ENCODE results near the gene SLC11A1.

The SLC11A1 gene, protein sequence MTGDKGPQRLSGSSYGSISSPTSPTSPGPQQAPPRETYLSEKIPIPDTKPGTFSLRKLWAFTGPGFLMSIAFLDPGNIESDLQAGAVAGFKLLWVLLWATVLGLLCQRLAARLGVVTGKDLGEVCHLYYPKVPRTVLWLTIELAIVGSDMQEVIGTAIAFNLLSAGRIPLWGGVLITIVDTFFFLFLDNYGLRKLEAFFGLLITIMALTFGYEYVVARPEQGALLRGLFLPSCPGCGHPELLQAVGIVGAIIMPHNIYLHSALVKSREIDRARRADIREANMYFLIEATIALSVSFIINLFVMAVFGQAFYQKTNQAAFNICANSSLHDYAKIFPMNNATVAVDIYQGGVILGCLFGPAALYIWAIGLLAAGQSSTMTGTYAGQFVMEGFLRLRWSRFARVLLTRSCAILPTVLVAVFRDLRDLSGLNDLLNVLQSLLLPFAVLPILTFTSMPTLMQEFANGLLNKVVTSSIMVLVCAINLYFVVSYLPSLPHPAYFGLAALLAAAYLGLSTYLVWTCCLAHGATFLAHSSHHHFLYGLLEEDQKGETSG

DNA sequence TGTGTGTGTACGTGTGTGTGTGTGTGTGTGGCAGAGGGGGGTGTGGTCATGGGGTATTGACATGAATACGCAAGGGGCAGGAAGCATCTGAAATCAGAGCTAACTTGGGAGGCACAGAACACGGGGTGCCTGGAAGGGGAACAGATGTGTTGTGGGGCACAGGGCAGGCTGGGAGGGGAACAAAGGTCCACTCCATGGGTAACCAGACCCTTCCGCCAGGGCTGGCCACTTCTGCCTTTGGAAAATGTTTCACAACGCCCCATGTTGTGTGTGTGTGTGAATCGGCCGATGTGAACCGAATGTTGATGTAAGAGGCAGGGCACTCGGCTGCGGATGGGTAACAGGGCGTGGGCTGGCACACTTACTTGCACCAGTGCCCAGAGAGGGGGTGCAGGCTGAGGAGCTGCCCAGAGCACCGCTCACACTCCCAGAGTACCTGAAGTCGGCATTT, at the start of gene SLC11A1:
TSS of gene SLC11A1 (plus strand) at position 358 of the 451 bp plus-strand sequence. CDS start 96 bp downstream, outside the sequence.
- no peak for DNase-seq

DNA sequence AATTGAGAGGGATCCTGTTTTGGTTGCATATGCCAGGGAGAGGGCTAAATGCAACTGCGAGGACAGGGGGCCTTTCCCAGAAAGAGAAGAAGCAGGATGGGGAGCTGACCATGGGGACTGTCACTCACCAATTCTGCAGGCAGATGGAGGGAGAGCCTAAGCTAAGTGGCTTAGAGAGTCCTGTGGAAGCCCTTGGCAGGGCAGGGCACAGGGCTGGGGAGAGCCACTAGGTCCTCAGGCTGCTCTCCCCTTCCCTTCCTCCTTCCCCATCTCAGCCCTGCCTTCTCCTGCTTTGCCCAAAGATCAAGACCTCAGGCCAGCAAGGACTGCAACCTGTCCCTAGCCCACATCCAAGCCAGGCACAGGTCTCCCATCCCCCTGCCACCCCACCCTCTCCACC, 49.8 kb upstream of the SLC11A1 start:
- no peak for DNase-seq

DNA sequence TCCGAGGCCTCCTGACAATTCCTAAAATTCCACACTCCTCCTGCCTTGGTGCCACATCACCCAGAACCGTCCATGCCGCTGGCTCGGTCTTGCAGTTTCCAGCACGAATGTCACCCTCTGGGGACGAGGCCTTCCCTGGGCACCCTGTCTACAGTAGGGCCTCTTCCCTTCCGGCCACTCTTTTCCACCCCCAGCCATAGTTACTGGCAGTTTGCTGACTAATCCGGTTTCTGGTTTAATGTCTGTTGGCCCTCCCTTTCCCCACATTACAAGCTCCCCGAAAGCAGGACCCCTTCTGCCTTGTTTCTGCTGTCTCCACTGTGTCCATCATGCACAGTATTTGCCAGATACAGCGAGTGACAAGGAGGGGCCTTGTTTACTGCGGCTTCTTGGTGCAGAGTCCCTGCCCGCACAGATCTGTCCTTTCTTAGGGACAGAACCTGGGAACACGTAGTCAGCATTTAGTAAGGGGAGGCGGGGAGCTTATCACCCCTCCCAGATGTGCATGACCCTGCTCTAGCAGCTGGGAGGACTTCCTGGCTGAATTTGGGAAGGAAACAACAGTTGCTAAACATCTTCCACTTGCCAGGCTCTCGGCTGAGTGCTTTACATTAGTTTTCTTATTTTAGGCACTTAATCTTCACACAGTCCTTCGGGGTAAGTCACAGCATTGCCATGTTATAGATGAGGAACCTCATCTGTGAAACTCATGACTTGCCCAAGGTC, 49.0 kb upstream of the SLC11A1 start:
- DNase-seq = no peak

DNA sequence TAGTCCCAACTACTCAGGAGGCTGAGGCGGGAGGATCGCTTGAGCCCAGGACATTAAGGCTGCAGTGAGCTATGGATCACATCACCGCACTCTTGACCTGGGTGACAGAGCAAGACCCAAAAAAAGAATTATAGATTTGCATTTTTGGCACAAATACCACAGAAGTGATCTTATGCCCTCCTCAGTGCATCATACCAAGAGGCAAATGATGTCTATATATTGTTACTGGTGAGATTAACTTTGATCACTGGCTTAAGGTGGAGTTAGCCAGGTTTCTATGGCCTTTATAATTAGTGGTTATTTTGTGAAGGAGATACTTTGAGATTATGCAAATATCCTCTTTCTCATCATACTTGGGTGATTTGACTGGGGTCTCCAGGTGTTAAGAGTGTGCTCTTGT, 47.5 kb upstream of the SLC11A1 start:
- DNase-seq = no peak

DNA sequence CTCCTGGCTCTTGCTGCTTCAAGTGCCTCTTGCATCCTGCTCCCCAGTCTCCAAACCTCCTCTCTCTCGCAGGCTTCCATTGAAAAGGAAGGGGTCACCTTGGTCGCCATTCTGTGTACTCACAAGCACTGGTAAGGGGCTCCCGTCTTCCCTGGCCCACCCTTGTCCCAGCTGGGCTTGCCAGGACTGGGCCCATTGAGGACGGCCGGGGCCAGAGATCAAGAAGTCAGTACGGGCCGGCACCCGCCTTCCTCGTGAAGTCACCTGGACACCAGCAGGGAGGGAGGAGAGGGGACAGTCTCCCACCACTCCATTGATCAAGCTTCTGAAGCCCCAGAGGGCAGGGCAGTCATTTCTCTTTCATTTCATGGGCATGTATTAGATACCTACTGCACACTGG, 41.4 kb upstream of the SLC11A1 start:
- no peak for DNase-seq

DNA sequence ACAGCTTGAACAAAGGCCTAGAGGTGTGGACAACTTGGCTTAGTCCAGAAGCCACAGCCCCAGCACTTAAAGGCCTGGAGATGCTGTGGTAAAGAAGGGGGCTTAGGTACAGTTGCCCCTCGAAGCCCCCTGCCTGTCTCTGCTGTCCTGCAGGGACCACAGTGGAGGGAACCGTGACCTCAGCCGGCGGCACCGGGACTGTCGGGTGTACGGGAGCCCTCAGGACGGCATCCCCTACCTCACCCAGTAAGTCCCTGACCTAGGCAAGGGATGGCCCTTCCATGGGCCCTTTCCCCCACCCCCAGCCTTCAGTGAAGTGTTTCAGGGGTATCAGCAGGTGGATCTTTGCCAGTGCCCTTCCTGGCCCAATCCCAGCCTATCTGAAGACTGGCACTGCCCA, 40.7 kb upstream of the SLC11A1 start:
- no peak for DNase-seq

DNA sequence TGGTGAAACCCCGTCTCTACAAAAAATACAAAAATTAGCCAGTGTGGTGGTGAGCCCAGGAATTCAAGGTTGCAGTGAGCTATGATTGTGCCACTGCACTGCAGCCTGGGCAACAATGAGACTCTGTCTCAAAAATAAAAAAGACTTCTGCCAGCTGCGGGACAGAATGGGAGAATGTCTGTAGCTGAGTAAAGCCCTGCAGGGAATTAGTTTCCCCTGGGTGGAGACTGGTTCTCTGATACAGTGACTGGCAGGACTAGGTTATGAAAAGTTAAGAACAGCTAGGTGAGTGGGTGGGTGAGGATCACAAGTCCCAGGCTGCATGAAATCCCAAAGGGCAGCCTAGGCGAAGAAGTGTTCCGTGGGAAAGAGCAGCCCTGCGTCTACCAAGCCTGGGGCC, 39.2 kb upstream of the SLC11A1 start:
- no peak for DNase-seq

DNA sequence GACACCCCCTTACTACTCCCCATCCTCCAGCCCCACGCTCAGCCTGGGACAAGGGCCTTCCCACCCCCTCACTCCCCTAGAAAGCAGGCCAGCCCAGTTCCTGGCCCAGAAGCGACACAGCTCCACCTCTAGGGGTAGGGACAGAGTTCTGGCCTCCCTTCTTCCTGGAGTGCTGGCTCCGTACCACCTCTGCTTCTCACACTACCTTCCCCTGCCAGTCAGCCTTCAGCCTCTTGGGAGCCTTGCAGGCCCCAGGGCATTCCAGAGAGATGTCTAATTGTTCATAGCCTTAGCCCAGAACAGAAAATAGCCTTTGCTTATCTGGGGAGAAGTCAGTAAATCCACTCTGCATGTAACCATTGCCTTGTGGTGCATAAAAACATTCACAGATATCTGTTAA, 38.5 kb upstream of the SLC11A1 start:
- DNase-seq = no peak

DNA sequence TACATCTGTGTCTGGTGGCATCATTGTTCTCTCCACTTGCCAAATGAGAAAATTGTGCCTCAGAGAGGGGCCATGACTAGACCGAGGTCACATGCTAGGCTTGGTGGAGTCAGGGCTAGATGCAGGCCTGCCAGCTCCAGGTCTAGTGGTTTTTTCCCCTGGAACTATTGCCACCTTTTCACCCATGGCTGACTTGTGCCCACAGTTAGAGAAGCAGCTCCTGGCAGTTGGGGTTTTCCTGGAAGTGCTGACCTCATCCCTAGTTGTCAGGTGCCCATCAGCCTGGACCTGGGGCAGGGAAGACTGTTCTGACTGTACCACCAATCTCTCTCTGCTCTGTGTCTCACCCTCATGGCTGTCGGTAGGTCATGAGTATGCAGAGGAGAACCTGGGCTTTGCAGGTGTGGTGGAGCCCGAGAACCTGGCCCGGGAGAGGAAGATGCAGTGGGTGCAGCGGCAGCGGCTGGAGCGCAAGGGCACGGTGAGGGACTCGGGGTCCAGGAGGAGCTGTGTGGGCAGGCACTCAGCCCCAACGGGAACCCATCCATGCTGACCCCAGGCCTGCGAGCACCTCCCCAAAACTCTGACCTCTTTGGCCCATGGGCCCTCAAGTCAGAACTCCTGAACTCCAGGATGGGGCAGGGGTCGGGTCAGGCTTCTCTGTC, 37.9 kb upstream of the SLC11A1 start:
- DNase-seq = no peak

DNA sequence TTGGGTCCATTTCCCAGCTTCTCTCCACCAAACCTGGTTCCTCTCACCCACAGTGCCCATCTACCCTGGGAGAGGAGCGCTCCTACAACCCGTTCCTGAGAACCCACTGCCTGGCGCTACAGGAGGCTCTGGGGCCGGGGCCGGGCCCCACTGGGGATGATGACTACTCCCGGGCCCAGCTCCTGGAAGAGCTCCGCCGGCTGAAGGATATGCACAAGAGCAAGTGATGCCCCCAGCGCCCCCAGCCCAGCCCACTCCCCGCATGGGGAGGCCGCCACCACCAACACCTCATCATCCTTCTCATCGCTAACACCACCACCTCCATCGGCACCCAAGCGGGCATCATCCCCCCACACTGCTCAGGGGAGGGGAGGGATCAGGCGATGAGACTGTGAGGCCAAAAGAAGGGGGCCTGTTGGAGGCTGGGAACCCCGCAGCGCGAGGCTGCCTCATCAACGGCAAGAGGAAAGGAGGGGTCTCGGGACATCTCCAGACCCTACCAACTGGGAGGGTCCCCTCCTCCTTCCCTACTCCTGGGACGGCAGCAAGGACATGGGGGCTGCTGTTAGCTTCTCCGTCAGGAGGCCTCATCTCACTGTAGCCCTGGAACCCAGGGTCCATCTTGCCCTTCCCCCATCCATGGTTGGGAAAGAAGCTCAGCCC, 37.2 kb upstream of the SLC11A1 start:
- no peak for DNase-seq

DNA sequence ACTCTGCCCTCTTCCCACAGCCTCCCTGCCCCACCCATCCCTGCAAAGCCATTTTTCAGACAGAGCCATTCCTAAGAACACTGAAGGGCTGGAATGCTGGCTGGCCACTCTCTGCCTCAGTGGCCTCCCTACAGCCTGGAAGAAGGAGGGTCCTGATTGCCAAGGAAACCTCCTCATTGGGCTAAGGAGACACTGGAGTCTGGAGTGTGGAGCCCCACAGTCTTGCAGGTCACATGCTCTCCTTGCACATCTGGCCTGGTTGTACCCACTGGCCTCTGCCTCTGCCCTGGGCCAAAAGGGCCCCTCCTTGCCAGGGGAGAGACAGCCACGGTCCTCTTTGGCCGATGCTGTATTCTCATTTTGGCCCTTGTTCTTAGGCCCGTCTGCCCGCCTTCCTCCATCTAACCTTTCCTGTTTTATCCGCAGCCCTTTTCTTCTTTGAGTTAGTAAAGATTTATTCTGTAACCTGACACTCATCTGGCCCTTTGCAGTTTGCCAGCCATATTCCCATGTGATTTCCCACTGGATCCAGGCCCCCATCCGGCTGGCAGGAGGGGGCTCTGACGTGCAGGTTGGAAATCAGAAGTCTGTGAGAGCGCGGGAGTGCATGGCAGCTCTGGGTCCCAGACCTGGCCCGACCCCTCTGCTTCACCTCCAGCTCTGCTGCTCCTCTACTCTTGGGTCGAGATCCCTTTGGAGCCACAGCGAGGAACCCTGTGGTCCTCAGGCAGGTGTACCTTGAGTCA, 36.4 kb upstream of the SLC11A1 start:
- DNase-seq = peak; percentile 12

DNA sequence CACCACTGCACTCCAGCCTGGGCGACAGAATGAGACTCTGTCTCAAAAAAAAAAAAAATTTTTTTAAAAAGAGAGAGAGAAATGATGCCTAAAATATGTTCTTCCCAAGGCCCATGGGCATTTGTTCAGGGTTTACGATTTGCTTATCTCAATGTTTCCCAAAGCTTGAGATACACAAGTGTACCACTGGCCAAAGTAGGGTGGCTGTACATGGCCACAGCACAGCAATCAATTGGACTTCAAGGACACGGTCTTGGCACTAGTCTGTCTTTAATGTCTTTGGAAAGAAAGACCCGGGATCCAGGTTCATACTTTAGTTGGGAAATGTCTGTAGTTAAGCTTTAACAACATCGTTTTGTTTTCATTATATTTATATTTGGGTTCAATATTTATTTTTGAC, 34.9 kb upstream of the SLC11A1 start:
- no peak for DNase-seq

DNA sequence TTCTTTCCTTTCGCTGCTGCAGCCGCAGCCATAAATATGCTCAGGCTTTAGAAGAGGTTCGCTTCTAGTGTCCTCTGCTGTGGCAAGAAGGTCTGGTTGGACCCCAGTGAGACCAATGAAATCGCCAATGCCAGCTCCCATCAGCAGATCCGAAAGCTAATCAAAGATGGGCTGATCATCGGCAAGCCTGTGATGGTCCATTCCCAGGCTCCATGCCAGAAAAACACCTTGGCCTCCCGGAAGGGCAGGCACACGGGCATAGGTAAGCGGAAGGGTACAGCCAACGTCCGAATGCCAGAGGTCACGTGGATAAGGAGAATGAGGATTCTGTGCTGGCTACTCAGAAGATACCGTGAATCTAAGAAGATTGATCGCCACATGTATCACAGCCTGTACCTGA, 28.0 kb upstream of the SLC11A1 start:
- DNase-seq = no peak

DNA sequence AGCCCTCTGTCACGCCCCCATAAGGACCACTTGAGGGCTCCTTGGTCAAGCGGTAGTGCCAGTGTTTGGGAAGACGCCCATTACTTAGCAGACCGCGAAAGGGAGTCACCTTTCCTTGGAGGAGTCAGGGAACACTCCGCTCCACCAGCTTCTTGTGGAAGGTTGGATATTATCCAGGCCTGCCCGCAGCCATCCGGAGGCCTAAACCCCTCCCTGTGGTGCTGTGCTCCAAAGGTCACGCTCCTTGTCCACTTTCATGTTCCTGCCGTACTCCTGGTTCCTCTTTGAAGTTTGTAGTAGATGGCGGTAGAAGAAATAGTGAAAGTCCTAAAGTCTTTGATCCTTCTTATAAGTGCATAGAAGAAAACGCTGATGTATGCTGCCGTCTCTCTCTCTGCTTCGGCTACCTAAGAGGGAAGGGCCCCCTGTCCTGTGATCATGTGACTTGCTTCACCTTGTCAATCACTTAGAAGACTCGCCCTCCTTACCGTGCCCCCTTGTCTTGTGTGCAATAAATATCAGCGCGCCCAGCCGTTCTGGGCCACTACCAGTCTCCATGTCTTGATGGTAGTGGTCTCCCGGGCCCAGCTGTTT, 27.1 kb upstream of the SLC11A1 start:
- no peak for DNase-seq

DNA sequence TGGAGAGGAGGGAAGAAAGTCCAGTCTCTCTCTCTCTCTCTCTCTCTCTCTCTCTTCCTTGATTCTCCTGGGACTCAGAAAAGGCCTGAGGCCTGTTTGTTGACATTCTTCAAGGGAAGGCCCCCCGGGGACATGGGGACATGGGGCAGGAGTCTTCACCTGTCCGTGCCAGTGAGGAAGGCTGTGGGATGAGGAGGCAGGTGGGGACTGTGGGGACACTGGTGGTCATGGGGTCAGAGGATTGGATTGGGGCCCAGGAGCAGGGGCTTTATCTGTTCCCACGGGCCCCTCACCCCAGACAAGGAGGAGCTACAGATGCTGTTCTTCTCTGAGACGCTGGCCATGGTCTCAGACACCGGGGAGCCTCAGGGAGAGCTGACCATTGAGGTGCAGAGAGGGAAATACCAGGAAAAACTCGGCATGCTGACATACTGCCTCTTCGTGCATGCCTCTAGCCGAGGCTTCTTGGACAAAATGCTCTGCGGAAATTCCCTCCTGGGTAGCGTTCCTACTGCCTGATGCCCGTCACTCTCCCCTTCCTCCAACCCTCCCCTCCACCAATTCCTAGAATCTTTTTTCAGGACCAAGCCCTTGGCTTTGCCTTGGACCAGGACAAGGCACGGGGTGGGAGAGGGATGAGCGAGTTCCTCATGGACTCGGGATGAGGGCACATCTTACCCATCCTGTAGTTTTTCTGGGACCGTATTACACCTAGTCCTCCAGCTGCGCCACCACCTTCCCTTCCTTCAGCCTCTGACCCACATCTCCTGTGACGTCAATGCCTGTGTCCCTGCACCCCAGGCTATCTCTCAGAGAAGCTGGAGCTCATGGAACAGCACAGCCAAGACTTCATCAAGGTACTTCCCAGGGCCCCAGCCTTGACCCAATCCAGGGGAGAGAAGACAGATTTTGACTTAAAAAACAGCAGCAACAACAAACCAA, 24.6 kb upstream of the SLC11A1 start:
- no peak for DNase-seq

DNA sequence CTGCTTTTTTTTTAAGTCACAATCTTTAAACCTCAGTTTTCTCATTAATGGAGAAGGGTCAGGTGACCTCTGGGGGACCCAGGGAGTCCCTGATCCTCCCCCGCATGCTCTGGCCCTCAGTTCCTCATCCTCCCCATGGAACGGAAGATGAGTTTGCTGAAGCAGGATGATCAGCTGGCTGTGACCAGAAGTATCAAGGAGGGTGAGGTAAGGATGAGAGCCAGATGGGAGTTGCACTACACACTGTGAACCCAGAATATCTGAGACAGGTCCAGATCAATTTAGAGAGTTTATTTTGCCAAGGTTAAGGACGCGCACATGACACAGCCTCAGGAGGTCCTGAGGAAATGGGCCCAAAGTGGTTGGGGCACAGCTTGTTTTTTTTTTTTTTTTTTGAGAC, 21.6 kb upstream of the SLC11A1 start:
- DNase-seq = no peak

DNA sequence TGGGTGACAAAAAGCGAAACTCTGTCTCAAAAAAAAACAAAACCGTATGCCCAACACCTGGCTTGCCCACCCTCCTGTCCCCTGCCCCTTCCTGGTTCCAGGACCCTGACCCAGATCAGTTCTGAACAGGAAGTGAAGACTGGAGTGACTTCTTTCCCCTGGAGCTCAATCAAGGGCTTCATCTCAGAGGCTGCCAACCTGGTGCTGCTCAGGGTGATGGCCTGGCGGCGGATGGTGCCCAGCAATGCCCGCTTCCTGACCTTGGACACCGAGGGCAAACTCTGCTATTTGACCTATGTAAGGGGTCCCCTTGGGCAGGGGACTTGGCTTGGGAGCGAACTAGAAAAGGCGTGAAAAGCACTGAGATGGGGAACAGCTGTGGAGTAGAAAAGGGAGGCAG, 19.5 kb upstream of the SLC11A1 start:
- no peak for DNase-seq

DNA sequence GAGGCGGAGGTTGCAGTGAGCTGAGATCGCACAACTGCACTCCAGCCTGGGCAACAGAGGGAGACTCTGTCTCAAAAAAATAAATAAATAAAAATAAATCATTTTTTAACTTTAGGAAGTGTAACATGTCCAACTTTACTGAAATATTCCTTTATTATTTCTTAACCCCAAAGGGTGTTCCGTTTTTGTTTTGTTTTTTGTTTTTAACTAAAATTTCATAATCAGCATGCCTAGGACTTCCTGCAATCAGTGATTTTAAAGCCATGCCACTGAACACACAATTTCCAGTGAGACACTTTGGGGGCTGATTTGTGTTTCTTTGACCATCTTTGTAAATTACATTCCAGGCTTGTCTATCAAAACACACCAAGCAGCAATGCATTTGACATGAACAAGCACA, 18.3 kb upstream of the SLC11A1 start:
- no peak for DNase-seq

DNA sequence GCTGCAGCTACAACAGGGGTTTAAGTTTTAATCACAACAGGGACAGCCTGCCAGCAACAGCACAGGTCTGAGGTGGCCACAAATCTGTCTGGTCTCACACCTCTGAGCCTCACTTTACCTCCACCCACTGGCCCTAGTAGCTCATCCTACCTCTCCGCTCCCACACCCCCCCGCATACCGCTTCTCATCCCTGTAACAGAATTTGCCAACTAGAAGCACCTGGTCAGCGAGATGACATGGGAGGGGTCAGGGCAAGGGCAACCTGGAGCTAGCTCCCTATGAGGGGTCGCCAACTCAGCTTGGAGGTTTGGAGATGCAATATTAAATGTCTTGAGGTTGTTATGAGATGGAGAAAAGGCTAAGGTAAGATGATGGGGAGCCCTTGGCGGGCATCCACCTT, 17.9 kb upstream of the SLC11A1 start:
- no peak for DNase-seq

DNA sequence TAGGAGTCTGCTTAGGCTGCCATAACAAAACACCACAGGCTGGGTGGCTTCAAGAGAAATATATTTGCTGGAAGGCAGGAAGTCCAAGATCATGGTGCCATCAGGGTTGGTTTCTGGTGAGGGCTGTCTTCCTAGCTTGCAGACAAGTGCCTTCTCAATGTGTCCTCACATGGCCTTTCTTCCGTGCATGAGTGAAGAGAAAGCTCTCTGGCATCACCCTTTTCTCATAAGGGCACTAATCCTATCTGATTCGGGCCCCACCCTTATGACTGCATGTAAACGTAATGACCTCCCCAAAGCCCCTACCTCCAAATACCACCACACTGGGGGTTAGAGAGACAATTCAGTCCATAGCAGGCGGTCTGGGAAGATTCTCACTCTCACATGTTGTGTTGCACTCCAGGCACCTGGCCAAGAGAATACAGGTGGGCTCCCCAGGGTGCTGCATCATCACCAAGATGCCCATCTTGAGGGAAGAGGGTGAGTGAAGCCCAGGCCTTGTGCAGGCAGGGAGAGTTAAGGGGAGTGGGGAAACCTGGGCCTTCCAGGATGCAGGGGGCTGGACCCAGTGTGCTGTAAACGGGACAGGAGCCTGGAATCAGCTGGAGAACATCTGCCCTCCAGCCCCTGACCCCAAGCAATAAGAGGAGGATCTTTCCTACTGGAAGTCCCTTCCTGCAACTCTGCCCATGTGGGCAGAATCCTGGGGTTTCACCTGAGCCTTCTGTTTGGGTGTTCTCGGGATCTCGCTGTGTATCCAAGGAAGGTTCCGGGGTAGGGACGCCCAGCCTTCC, 15.3 kb upstream of the SLC11A1 start:
- no peak for DNase-seq

All from NCI-H146 (cell line).